ENCODE data around the gene GRM4.

GRCh38 chr6:34046617-34047016 lies 99.3 kb downstream of the GRM4 start:
- TF ChIP-seq, protein P1, sequence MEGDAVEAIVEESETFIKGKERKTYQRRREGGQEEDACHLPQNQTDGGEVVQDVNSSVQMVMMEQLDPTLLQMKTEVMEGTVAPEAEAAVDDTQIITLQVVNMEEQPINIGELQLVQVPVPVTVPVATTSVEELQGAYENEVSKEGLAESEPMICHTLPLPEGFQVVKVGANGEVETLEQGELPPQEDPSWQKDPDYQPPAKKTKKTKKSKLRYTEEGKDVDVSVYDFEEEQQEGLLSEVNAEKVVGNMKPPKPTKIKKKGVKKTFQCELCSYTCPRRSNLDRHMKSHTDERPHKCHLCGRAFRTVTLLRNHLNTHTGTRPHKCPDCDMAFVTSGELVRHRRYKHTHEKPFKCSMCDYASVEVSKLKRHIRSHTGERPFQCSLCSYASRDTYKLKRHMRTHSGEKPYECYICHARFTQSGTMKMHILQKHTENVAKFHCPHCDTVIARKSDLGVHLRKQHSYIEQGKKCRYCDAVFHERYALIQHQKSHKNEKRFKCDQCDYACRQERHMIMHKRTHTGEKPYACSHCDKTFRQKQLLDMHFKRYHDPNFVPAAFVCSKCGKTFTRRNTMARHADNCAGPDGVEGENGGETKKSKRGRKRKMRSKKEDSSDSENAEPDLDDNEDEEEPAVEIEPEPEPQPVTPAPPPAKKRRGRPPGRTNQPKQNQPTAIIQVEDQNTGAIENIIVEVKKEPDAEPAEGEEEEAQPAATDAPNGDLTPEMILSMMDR (IDR thresholded peaks at IDR 0.05 in 8 of 11, conservative IDR thresholded peaks at IDR 0.05 in 3 of 11): no peak
- TF ChIP-seq POLR2AphosphoS5 (IDR thresholded peaks at IDR 0.05): no peak
